ENCODE measurements around the gene HK2.

GRCh38 chr2:74883011-74883410, 49.1 kb downstream of the HK2 start:
- TF ChIP-seq POLR2A (IDR thresholded peaks at IDR 0.05; ENCODE audit: low read length): no peak
- no peak for TF ChIP-seq CTCF (IDR thresholded peaks at IDR 0.05)
- TF ChIP-seq MAX (IDR thresholded peaks at IDR 0.05): no peak

Data from A549 (cell line).